Stimulated activated effector memory CD8-positive, alpha-beta T cell treated with anti-CD3 and anti-CD28 coated beads, Interleukin-12 subunit alpha, Interleukin-12 subunit beta, amount 100 ng/mL, for 72 hours (primary cell): Measurements from ENCODE around the gene YBX1.

ENCODE experiments used
- ATAC-seq: fragments of 150-1000 bp; cut with Tn5 transposase; 2 replicates; pipeline ENCODE4 v1.10.0; 2021
- DNase-seq, 2 donors: peaks; one replicate each; pipeline ENCODE4 v3.0.0; 2021 to 2022; ENCODE audit warnings: low spot score in 2 of 2
- H3K27ac Mint-ChIP-seq: one replicate; pipeline ENCODE4 v1.8.0; 2022; ENCODE audit warnings: mild to moderate bottlenecking, mixed read lengths
- H3K36me3 Mint-ChIP-seq: one replicate; pipeline ENCODE4 v1.8.0; 2022; ENCODE audit warnings: mild to moderate bottlenecking, mixed read lengths
- H3K4me1 Mint-ChIP-seq: one replicate; pipeline ENCODE4 v1.8.0; 2022; ENCODE audit warnings: mixed read lengths
- H3K4me3 Mint-ChIP-seq: one replicate; pipeline ENCODE4 v1.8.0; 2022; ENCODE audit warnings: mild to moderate bottlenecking, mixed read lengths
- H3K9me3 Mint-ChIP-seq: one replicate; pipeline ENCODE4 v1.8.0; 2022; ENCODE audit warnings: mixed read lengths

Gene YBX1

GRCh38 chr1:42681741-42682483 is at the start of gene YBX1:
Gene YBX1, plus strand, starts transcription at chr1:42682418. Its CDS starts 148 bp downstream, at chr1:42682566.
- H3K9me3 Mint-ChIP-seq = no peaks in the 10 kb centered on the region
- peaks cover 57% of the 10 kb centered on the region for H3K4me1 Mint-ChIP-seq
- peaks cover 59% of the 10 kb centered on the region for H3K36me3 Mint-ChIP-seq
- peak; percentile 96 for ATAC-seq
- H3K27ac Mint-ChIP-seq = peak within 1 kb of the TSS; percentile 98
- peak within 1 kb of the TSS; percentile 94 for H3K4me3 Mint-ChIP-seq
- peak; percentile 95 to 98 for DNase-seq

GRCh38 chr1:42639116-42639515 is 43.1 kb upstream of the YBX1 start:
- H3K36me3 Mint-ChIP-seq = no peaks in the 10 kb centered on the region
- no peak for ATAC-seq
- no peaks in the 10 kb centered on the region for H3K4me1 Mint-ChIP-seq
- no peak for DNase-seq
- H3K27ac Mint-ChIP-seq = no peak overlapping the region
- H3K4me3 Mint-ChIP-seq = no peak overlapping the region
- no peaks in the 10 kb centered on the region for H3K9me3 Mint-ChIP-seq

GRCh38 chr1:42646056-42646455 is 36.2 kb upstream of the YBX1 start:
- H3K4me3 Mint-ChIP-seq = no peak overlapping the region
- H3K27ac Mint-ChIP-seq = no peak overlapping the region
- H3K9me3 Mint-ChIP-seq = peaks cover 7% of the 10 kb centered on the region
- no peaks in the 10 kb centered on the region for H3K4me1 Mint-ChIP-seq
- DNase-seq (no peak), ATAC-seq (no peak)
- no peaks in the 10 kb centered on the region for H3K36me3 Mint-ChIP-seq

GRCh38 chr1:42657201-42657600 is 25.0 kb upstream of the YBX1 start:
- H3K36me3 Mint-ChIP-seq = peaks cover 35% of the 10 kb centered on the region
- ATAC-seq = no peak
- no peak for DNase-seq
- peaks cover 47% of the 10 kb centered on the region for H3K4me1 Mint-ChIP-seq
- H3K4me3 Mint-ChIP-seq = peak overlapping the region; percentile 96
- no peaks in the 10 kb centered on the region for H3K9me3 Mint-ChIP-seq
- H3K27ac Mint-ChIP-seq = peak overlapping the region; percentile 93

GRCh38 chr1:42657981-42658876 is 24.0 kb upstream of the YBX1 start, which contains the start of gene PPIH:
Gene PPIH, plus strand, starts transcription at chr1:42658423. Its CDS starts 24 bp downstream, at chr1:42658447.
- Mint-ChIP-seq H3K9me3 (no peaks in the 10 kb centered on the region), H3K27ac (peak within 1 kb of the TSS; percentile 93), H3K4me1 (peaks cover 47% of the 10 kb centered on the region), H3K4me3 (peak within 1 kb of the TSS; percentile 96), H3K36me3 (peaks cover 44% of the 10 kb centered on the region)
- ATAC-seq (peak; percentile 99), DNase-seq (peak; percentile 86 to 95)

- peaks cover 51% of the 10 kb centered on the region for H3K4me1 Mint-ChIP-seq
- ATAC-seq (no peak), DNase-seq (no peak)
- peak overlapping the region; percentile 96 for H3K4me3 Mint-ChIP-seq
- peaks cover 51% of the 10 kb centered on the region for H3K36me3 Mint-ChIP-seq
- H3K9me3 Mint-ChIP-seq = no peaks in the 10 kb centered on the region
- H3K27ac Mint-ChIP-seq = peak overlapping the region; percentile 93
Observed at GRCh38 chr1:42658877-42659337, 23.3 kb upstream of the YBX1 start.

GRCh38 chr1:42660907-42661500 is 21.2 kb upstream of the YBX1 start:
- Mint-ChIP-seq H3K36me3 (peaks cover 68% of the 10 kb centered on the region), H3K9me3 (no peaks in the 10 kb centered on the region), H3K27ac (peak overlapping the region; percentile 80), H3K4me1 (peaks cover 53% of the 10 kb centered on the region), H3K4me3 (peak overlapping the region; percentile 96)
- ATAC-seq = peak; percentile 69
- DNase-seq = peak in 1 of 2 donors; percentile 44

- H3K36me3 Mint-ChIP-seq = peaks cover 90% of the 10 kb centered on the region
Observed at GRCh38 chr1:42669936-42670335, 12.3 kb upstream of the YBX1 start.

GRCh38 chr1:42670425-42670824 is 11.8 kb upstream of the YBX1 start:
- Mint-ChIP-seq H3K27ac (no peak overlapping the region), H3K4me1 (peaks cover 5% of the 10 kb centered on the region), H3K9me3 (no peaks in the 10 kb centered on the region), H3K4me3 (no peak overlapping the region), H3K36me3 (peaks cover 90% of the 10 kb centered on the region)
- peak in 1 of 2 donors; percentile 26 for DNase-seq
- ATAC-seq = no peak

More at GRCh38 chr1:42669936-42670335, 12.3 kb upstream of the YBX1 start:
- H3K27ac Mint-ChIP-seq = no peak overlapping the region
- no peaks in the 10 kb centered on the region for H3K9me3 Mint-ChIP-seq
- H3K4me3 Mint-ChIP-seq = no peak overlapping the region
- peak in 1 of 2 donors; percentile 35 for DNase-seq
- ATAC-seq = no peak
- peaks cover 5% of the 10 kb centered on the region for H3K4me1 Mint-ChIP-seq

- Mint-ChIP-seq H3K27ac (peak overlapping the region; percentile 85), H3K4me1 (peaks cover 5% of the 10 kb centered on the region), H3K36me3 (peaks cover 54% of the 10 kb centered on the region), H3K9me3 (no peaks in the 10 kb centered on the region), H3K4me3 (no peak overlapping the region)
- ATAC-seq = no peak
- no peak for DNase-seq
Observed at GRCh38 chr1:42674214-42674613, 8.0 kb upstream of the YBX1 start.

- no peak for DNase-seq
- Mint-ChIP-seq H3K4me1 (peaks cover 5% of the 10 kb centered on the region), H3K9me3 (no peaks in the 10 kb centered on the region), H3K27ac (peak overlapping the region; percentile 85), H3K4me3 (no peak overlapping the region), H3K36me3 (peaks cover 49% of the 10 kb centered on the region)
- ATAC-seq = no peak
Observed at GRCh38 chr1:42674682-42675081, 7.5 kb upstream of the YBX1 start.

GRCh38 chr1:42675467-42675866 is 6.8 kb upstream of the YBX1 start:
- H3K36me3 Mint-ChIP-seq = peaks cover 41% of the 10 kb centered on the region
- H3K27ac Mint-ChIP-seq = peak overlapping the region; percentile 23
- no peak overlapping the region for H3K4me3 Mint-ChIP-seq
- DNase-seq (no peak), ATAC-seq (no peak)
- H3K9me3 Mint-ChIP-seq = no peaks in the 10 kb centered on the region
- H3K4me1 Mint-ChIP-seq = peaks cover 10% of the 10 kb centered on the region

GRCh38 chr1:42676534-42677087 is 5.6 kb upstream of the YBX1 start:
- Mint-ChIP-seq H3K36me3 (peaks cover 40% of the 10 kb centered on the region), H3K4me3 (no peak overlapping the region), H3K4me1 (peaks cover 21% of the 10 kb centered on the region), H3K27ac (peak overlapping the region; percentile 23), H3K9me3 (no peaks in the 10 kb centered on the region)
- ATAC-seq (no peak), DNase-seq (no peak)

- Mint-ChIP-seq H3K27ac (no peak overlapping the region), H3K36me3 (peaks cover 42% of the 10 kb centered on the region), H3K4me3 (no peak overlapping the region), H3K9me3 (no peaks in the 10 kb centered on the region), H3K4me1 (peaks cover 32% of the 10 kb centered on the region)
- ATAC-seq (no peak), DNase-seq (no peak)
Observed at GRCh38 chr1:42679364-42679983, 2.7 kb upstream of the YBX1 start.
